ENCODE results near the gene TBCB. TPM values are rescaled to one million over a fixed set of nuclear protein-coding genes. Genes with fewer than 3 reads are reported as not detected.

TBCB gene
- total RNA-seq, 4 donors from 2014 or later, result 97.9 to 157 (median 117) TPM

Other genes starting within 250 kb of the TBCB start
- gene APLP1, start 246.9 kb upstream of the TBCB start, total RNA-seq, result 1 to 10 TPM in 1 of 4 donors, under 1 TPM in 2, not detected in 1; 0.44 to 1.7 (median 0.76) TPM
- 10 to 100 TPM in 2 of 4 donors, 1 to 10 TPM in 2; 4.0 to 29.4 (median 11.6) TPM for gene NFKBID, start 214.9 kb upstream of the TBCB start, total RNA-seq
- gene HCST, start 212.9 kb upstream of the TBCB start, total RNA-seq, result 1 to 10 TPM in 1 of 4 donors, not detected in 3; 1.3 TPM
- 10 to 100 TPM in 3 of 4 donors, 1 to 10 TPM in 1; 4.5 to 95.9 (median 33.8) TPM for gene TYROBP, start 207.2 kb upstream of the TBCB start, total RNA-seq
- 10 to 100 TPM in 1 of 4 donors, 1 to 10 TPM in 3; 5.6 to 12.4 (median 7.5) TPM for gene LRFN3, start 179.1 kb upstream of the TBCB start, total RNA-seq
- 10 to 100 TPM; 17.6 to 40.1 (median 29.6) TPM for gene SDHAF1, start 120.3 kb upstream of the TBCB start, total RNA-seq
- under 1 TPM in 3 of 4 donors, not detected in 1; 0.26 to 0.95 (median 0.57) TPM for gene SYNE4, start 106.7 kb upstream of the TBCB start, total RNA-seq
- 10 to 100 TPM; 14.6 to 28.6 (median 18.8) TPM for gene ALKBH6, start 101.3 kb upstream of the TBCB start, total RNA-seq
- 10 to 100 TPM in 1 of 4 donors, 1 to 10 TPM in 2, under 1 TPM in 1; 0.80 to 15.3 (median 2.7) TPM for gene CLIP3, start 82.6 kb upstream of the TBCB start, total RNA-seq
- gene THAP8, start 61.2 kb upstream of the TBCB start, total RNA-seq, result 1 to 10 TPM; 2.8 to 4.8 (median 3.6) TPM
- 1 to 10 TPM; 1.1 to 4.8 (median 3.5) TPM for gene WDR62, start 60.6 kb upstream of the TBCB start, total RNA-seq
- not detected for gene OVOL3, start 4.3 kb upstream of the TBCB start, total RNA-seq
- 10 to 100 TPM; 41.7 to 58.0 (median 47.6) TPM for gene POLR2I, start 593 bp upstream of the TBCB start, total RNA-seq
- gene CAPNS1, start 24.6 kb downstream of the TBCB start, total RNA-seq, result 100 to 1,000 TPM; 211 to 284 (median 266) TPM
- 10 to 100 TPM in 1 of 4 donors, 1 to 10 TPM in 3; 2.0 to 15.8 (median 3.1) TPM for gene COX7A1, start 37.0 kb downstream of the TBCB start, total RNA-seq
- 1 to 10 TPM; 1.6 to 5.5 (median 2.8) TPM for gene ZNF565, start 99.2 kb downstream of the TBCB start, total RNA-seq
- gene ZNF146, start 99.6 kb downstream of the TBCB start, total RNA-seq, result 10 to 100 TPM; 40.3 to 72.9 (median 59.6) TPM